Kidney glomerular epithelial cell (primary cell): Measurements from ENCODE around the gene CLC.
"Not testable (repeated sequence)": the region's sequence is repeated elsewhere in the genome, so short reads cannot be mapped to it uniquely, and the experiment has no call there.

Source experiments
- DNase-seq: peaks from one replicate; lab custom pipeline; 2025; lab: John Stamatoyannopoulos, UW

Gene CLC

GRCh38 chr19:39729594-39729993 is 8.2 kb downstream of the CLC start:
- no peak for DNase-seq

DNA sequence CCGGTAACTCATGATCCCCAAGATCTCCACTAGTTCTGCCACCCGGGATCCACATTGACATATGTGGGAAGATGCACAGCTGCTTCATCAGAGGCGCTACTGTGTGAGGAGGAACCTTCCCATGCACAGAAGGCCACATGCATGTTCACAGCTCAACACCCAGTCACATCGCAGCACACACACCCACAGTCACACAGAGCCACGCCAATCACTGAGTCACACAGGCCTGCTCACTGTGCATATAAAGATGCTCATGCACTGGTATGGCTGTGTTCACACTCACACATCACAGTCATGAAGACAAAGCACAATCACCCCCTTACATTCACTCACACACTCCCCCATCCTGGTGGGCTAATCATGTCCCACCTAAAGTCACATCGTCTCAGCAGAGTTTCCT is 9.8 kb downstream of the CLC start:
- no peak for DNase-seq

- DNase-seq, result no peak
These were observed 10.6 kb downstream of the CLC start for GRCh38 chr19:39727070-39727800.

GRCh38 chr19:39725995-39726394 is 11.8 kb downstream of the CLC start:
- DNase-seq, result no peak

- not testable (repeated sequence) for DNase-seq
These were observed 17.7 kb downstream of the CLC start for GRCh38 chr19:39720144-39720543.

- no peak for DNase-seq
These were observed 27.4 kb downstream of the CLC start for GRCh38 chr19:39710333-39710890.

- DNase-seq, result no peak
These were observed 28.6 kb downstream of the CLC start for GRCh38 chr19:39709026-39709872.

DNA sequence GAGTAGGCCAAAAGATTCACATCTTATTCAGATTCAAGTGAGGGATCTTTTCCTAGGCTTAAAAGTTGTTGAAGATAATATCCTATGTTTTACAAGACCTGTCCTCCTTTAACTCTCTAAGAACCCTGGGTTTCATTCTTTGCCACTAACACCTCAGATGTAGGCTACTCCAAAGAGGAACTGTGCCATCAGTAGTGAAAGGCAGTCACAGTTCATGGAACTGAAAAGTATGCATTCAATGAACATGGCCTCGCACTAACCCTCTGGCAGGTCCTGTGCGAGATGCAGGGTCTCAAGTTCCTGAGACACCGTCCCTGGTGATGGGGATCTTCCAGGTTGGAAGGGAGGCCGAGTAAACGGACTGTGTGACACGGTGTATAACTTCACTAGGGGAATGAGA is 29.2 kb downstream of the CLC start:
- DNase-seq, result no peak

DNA sequence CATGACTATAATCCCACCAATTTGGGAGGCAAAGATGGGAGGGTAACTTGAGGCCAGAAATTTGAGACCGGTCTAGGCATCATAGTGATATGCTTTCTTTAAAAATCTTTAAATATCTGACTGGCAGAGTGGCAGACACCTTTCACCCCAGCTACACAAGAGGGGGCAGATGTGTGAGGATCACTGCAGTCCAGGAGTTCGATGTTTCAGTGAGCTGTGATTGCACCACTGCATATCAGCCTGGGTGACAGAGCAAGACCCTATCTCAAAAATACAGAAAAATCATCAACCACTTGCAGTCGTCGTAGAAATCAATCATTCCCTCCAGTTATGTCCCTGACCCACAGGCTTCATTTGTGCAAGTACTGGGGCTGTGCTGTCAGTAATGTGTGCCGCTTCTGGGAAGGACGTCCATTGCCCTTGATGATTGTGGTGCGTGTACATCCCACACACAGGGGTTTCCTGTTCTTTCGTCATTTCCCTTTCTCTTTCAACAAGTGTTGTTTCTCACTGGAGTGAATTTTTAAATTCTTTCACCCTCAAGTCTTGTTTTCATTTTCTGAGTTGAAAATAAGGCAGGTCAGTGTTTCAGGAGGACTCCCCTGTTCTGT is 32.1 kb downstream of the CLC start:
- no peak for DNase-seq

- DNase-seq, result no peak
These were observed 33.4 kb downstream of the CLC start, which contains the start of gene LGALS14 for GRCh38 chr19:39704181-39705044. Gene LGALS14 (plus strand): TSS chr19:39704481. CDS start chr19:39704529, 48 bp downstream.

DNA sequence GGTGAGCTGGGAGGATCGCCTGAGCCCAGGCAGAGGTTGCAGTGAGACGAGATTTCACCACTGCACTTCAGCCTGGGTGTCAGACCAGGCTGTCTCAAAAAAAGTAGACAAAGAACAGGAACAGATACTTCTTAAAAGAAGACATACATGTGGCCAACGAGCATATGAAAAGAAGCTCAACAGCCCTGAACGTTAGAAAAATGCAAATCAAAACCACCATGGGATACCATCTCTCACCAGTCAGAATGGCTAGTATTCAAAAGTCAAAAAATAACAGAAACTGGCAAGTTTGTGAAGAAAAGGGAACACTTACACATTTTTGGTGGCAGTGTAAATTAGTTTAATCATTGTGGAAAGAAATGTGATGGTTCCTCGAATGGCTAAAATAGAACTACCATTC is 36.5 kb downstream of the CLC start:
- DNase-seq, result no peak

DNA sequence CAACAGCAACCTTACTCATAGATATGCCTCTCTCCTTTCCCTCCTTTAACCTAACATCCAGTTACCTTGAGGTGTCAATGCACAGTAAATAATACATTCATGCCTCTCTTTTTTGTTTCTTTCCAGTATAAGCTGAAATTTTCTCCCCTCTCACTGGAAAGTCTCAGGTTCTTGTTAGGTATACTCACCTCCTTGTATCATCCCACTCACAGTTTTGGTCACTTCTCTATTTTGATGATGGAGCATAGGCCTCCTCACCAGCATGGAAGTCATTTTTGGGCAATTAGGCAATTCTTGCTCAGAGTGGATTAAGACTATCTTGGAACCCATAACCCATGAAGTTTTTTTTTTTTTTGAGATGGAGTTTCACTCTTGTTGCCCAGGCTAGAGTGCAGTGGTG is 39.3 kb downstream of the CLC start:
- no peak for DNase-seq

GRCh38 chr19:39696387-39696786 is 41.4 kb downstream of the CLC start:
- DNase-seq, result no peak

GRCh38 chr19:39695759-39696158 is 42.1 kb downstream of the CLC start:
- no peak for DNase-seq

- no peak for DNase-seq
These were observed 45.0 kb downstream of the CLC start for GRCh38 chr19:39692822-39693221.

- DNase-seq, result no peak
These were observed 45.7 kb downstream of the CLC start for GRCh38 chr19:39692166-39692565.

DNA sequence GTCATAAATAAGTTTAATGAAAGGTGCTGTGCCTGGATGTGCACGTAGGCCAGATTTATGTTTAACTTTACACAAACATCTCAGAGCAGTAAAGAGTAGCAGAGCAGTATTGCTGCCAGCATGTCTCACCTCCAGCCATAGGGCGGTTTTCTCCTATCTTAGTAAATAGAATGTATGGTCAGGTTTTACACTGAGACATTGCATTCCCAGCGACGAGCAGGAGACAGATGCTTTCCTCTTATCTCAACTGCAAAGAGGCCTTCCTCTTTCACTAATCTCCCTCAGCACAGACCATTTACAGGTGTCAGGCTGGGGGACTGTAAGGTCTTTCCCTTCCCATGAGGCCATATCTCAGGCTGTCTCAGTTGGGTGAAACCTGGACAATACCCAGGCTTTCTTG is 49.2 kb downstream of the CLC start:
- DNase-seq, result not testable (repeated sequence)

DNA sequence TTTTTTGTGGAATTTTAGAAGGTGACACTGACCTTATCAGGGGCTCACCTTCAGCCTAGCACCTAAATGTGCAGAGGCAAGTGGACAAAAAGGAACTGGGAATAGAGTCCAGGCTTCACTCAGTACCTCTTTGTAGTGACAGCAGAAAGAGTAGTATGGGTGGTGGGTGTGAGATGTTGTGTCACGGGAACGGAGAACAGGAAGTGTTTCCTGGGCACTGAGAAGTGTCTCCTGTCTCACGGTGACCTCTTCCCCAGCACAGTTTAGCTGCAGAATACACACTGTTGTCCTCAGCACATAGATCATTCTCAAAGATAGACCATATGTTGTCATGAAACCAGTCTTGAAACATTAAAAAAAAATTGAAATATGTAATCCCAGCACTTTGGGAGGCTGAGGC is 51.1 kb downstream of the CLC start:
- no peak for DNase-seq

DNA sequence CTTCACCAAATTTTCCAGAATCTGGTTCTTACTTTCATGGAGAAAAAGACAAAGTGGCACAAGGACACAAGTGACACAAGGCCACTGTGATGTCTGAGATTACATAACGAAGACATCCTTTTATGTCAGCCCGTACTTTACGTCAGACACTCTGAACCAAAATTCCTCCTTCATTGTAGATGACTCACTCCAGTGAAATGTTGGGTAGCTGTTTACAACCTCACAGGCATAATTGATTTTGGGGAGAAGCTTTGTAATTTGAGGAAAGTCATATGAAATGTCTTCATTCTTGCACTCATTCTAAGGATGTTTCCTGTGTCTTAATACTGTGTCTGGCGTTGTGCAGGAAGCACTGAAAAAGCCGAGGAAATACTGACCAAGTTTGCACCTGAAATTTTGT is 53.6 kb downstream of the CLC start:
- no peak for DNase-seq

GRCh38 chr19:39681416-39681815 is 56.4 kb downstream of the CLC start:
- no peak for DNase-seq
